Measurements from ENCODE around the gene NRSN1.
"Not testable (repeated sequence)": the region's sequence is repeated elsewhere in the genome, so short reads cannot be mapped to it uniquely, and the experiment has no call there.

The NRSN1 gene, protein sequence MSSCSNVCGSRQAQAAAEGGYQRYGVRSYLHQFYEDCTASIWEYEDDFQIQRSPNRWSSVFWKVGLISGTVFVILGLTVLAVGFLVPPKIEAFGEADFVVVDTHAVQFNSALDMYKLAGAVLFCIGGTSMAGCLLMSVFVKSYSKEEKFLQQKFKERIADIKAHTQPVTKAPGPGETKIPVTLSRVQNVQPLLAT

DNA sequence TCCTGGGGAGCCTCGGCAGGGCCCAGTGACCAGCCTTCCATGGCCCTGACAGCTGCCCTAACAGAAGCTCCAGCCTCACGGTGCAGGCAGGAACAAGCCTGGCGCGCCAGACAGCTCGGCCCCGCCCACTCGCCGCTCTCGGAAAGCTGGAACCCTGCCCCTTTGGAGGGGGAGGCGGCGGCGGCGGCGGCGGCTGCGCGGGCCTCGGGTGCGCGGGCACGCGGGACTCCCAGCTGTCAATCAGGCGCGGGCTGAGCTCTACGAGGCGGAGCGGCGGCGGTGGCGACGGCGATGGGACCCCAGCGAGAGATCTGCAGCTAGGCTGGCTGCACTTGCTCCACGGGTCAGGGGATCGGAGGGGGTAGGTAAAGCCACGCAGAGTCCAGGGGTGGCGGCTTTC lies at the start of gene NRSN1:
TSS of gene NRSN1 (plus strand) at position 236 of the 400 bp plus-strand sequence. CDS start 8,113 bp downstream, outside the sequence.
- DNase-seq: no peak

GRCh38 chr6:24078200-24078599 lies 47.8 kb upstream of the NRSN1 start:
- DNase-seq: peak; percentile 2

GRCh38 chr6:24079076-24079475 lies 46.9 kb upstream of the NRSN1 start:
- DNase-seq: no peak

DNA sequence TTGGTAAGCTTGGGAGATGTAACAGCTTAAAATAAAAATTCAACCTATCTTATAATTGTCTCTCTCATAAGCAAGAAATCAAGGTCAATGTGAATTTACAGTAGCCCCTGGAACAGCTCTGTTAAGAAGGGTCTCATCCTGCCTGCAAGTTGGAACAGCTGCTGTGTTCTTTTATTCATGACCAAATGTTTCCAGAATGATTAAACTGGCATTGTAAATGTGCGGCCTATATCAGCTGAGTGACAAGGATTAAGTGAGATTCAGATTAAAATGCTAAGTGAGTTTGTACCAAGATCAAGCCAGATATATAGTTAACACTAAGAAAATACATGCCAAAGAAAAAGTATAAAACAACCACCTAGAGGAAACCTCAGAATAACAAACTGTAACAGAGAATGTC lies 45.3 kb upstream of the NRSN1 start:
- DNase-seq: no peak

DNA sequence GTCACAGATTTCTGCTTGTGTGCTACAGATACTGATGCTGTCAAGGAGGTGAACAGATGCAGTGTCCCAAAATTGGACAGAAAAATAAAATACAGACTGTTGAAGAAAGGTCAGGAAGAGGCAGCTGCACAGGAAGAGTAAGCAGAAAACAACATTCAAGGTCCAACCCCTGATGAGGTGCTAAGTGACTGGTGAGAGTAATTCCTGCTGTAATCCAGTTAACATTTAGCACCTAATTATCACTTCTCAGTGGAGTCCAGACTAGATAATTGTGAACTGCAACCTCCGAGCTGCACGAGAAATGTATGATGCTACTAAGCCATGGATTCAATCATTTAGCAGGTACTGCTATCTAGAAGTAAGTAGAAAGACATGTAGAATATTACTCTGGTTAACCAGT lies 36.3 kb upstream of the NRSN1 start:
- no peak for DNase-seq

GRCh38 chr6:24092407-24092806 lies 33.6 kb upstream of the NRSN1 start:
- no peak for DNase-seq

DNA sequence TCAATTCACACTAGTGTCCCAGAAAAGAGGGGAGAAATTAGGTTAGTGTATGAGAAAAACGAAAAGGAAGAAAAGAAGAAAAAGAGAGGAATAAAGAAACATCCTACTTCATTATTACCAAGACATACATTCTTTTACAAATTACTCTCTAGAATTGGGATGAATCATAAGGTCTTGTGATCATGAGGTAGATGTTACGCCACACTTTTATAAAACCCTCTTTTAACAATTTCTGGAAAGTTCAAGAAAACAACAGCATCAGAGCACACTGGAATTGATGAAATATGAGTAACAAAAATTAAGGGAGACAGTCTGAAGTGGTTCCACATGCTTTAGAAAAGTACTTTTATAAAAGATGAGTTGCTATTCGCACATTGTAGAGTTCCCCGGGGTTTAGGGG lies 32.6 kb upstream of the NRSN1 start:
- DNase-seq: no peak

DNA sequence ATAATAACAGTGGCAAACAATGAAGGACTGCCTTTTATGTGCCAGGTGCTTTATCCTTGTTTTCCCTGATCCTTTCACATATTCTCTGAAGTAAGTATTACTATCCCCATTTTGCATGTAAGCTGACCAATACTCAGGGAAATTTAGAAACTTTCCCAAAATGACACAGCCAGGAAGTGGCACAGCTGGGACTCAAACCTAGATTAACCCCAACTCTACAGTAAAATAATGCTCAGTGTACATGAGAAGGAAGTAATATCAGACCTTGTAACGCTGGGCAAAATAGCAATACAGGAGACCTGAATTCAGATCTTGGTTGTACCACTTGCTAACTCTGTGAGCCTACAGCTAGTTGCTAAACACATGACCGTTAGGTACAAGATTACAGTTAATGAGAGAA lies 26.8 kb upstream of the NRSN1 start:
- DNase-seq: no peak

DNA sequence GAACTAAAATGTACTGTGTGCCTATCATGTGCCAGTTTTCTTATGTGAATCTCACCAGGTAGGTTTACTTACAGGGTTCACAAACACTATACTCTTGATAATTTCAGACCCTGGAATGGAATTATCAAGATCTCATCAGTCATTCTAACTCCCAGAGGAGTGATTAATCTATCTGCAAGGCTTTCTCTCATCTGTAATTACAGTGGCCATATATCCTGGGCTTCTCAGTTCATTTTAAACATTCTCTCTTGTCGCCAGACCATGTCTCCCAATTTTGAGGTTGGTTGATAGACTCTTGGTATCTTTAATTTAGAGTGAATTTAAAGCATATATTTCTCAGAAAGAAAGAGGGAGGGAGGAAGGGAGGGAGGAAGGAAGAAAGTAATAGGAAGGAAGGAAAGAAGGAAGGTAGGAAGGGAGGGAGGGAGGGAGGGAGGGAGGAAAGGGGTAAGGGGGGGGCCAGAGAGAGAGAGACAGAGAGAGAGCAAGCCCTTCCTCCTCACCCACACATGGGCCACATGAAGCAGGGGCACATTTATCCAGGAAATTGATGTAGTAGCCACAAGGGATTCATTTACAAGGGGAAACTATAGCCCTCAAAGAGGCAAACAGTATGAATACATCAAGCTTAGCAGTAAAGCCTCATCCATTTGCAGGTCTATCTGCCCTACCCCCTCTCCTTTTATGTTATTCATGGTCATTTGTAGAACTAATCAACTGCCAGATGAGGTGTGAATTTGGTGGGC lies 25.8 kb upstream of the NRSN1 start:
- no peak for DNase-seq

DNA sequence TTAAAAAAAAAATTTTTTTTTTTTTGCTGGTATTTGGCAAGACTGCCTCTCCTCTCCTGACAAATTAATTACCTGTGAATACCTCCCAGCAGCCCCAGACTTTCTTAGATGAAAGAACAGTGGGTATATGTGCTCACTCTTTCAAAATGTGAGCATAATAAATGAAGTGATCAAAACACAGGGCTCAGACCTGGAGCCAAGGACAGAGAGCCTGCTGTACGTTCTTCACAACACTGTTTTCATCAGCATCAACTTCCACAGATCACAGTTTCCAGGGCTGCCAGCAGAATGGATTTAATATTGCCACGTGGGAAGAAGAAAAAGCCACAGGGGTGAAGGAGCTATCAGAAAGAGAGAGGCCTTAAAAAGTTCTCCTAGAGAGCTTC lies 25.3 kb upstream of the NRSN1 start:
- no peak for DNase-seq

- no peak for DNase-seq
Observed at GRCh38 chr6:24105191-24105590, 20.8 kb upstream of the NRSN1 start.

DNA sequence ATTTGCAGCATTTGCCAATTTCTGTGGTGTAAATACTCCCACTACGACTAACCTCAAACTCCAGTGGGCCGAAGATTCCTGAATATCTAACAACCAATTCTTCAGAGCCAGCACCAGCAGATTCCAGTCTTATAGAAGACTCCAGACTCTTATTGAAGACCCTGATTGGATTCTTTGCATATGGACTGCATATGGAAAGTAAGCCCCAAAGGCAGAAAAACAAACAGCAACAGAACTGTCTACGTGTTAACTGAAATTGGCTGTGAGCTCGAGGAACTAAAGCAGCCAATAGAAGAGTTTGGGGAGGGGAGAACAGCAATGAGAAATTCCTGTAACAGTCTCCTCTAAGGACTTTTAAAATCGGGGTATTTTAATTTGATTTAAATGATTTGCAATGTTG lies 19.7 kb upstream of the NRSN1 start:
- DNase-seq: no peak

DNA sequence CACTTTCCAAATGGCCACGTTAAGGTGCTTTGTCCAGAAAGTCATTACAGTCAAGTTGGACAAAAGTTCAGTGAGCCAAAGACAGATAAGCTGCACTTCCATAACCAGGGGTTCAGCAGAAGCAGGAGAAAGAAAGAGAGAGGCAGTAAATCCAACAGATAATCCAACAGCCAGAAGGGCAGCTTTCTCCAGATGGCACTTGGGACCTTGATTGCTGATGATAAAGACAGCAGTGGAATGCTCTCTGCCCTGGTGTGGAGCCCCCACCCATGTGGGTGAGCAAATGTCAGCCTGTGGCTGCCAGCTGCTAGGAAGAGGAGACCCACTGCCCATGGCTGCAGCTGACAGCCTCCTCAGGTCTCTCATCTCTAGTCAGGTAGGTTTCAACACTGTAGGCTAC lies 18.7 kb upstream of the NRSN1 start:
- DNase-seq: no peak

GRCh38 chr6:24108056-24108455 lies 18.0 kb upstream of the NRSN1 start:
- no peak for DNase-seq

GRCh38 chr6:24110417-24110816 lies 15.6 kb upstream of the NRSN1 start:
- DNase-seq: no peak

DNA sequence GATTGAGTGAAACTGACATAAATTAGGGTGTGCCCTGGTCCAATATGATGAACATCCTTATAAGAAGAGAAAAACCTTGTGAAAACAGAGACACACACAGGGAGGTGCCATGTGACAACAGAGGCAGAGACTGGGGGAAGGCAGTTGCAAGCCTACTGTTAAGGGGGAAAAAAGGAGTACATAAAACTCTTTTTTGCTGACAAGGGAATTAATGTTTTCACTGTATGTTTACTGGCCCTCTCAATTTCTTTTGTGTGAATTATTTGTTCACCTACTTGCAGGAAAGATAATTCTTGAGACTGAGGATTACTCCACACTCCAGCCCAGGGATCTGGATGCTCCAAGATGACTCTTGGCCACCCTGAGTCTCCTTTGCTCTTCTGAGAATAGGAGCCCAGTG lies 12.1 kb upstream of the NRSN1 start:
- no peak for DNase-seq

- DNase-seq: no peak
Observed at GRCh38 chr6:24117021-24117420, 9.0 kb upstream of the NRSN1 start.

- DNase-seq: no peak
Observed at GRCh38 chr6:24122139-24122538, 3.9 kb upstream of the NRSN1 start.

- no peak for DNase-seq
Observed at GRCh38 chr6:24126586-24127192, 674 bp downstream of the NRSN1 start.

GRCh38 chr6:24127316-24127715 lies 1.3 kb downstream of the NRSN1 start:
- DNase-seq: no peak

GRCh38 chr6:24131751-24132150 lies 5.7 kb downstream of the NRSN1 start:
- DNase-seq: no peak

DNA sequence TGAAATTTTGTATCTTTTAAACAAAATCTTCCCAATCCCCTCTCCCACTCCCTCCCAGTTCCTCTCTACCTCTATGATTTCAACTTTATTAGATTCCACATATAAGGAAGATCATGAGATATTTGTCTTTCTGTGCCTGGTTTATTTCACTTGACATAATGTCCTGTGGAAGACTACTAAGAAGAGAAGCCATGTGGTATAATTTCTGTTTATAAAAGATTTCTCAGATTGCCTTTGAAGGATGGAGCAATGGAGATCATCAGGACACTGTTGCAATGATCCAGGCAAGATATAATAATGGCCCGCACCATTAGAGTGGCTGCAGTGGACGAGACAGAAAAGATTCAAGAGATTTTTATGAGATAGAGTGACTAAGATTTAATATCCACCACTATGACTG lies 13.1 kb downstream of the NRSN1 start:
- DNase-seq: no peak

- no peak for DNase-seq
Observed at GRCh38 chr6:24139639-24140038, 13.6 kb downstream of the NRSN1 start.

DNA sequence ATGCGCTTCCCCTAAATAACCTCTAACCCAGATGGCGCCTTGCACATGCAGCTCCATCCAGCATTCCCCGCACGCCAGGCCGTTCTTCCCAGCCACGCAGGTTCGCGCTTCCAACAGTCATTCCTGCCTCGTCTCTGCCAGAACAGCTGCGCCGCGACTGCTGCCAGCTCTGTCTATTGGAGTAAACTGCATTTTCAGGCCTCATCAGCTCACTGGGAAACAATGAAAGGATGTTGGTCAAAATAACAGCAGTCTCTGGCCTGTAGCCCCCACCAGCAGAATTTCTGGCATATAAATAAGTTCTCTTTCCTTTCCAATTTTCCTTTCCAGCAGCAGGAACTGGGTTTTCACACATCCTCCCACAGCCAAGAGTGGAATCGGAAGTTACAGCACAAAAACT lies 14.6 kb downstream of the NRSN1 start:
- DNase-seq: no peak

- DNase-seq: not testable (repeated sequence)
Observed at GRCh38 chr6:24142733-24143132, 16.7 kb downstream of the NRSN1 start.

All from NK-92 treated with Interleukin-12 subunit alpha and Interleukin-12 subunit beta, amount 100 ng/mL, for 24 hours (cell line).